PC-3 (cell line): ENCODE measurements around the gene LRRC10B. TPM values are rescaled to one million over a fixed set of nuclear protein-coding genes. Genes with fewer than 3 reads are reported as not detected.

Experiments used
- ATAC-seq: fragments of 200-7000 bp; cut with Tn5 transposase; 2 replicates; pipeline ENCODE4 v1.9.1; 2020; ENCODE audit warnings: mild to moderate bottlenecking, moderate library complexity
- BruUV-seq: library from RNA; stranded (reverse); fragments of 400-500 nt; replicated peaks from 2 replicates; lab custom pipeline; 2021; lab: Mats Ljungman, UMichigan
- CTCF ChIA-PET: fragments of 300-600 bp; sonication (Branson Sonifier 250); formaldehyde crosslinking; loops from one replicate; lab custom pipeline; 2022; ENCODE audit warnings: antibody characterized with exemption; lab: Charles Lee
- POLR2A ChIA-PET: fragments of 300-600 bp; sonication (Branson Sonifier 250); formaldehyde crosslinking; loops from one replicate; lab custom pipeline; 2022; ENCODE audit warnings: antibody characterized with exemption; ENCODE audit not compliant: unreplicated experiment; lab: Charles Lee
- DNase-seq: peaks from one replicate; pipeline ENCODE4 v3.0.0-alpha.2; 2015
- H2AFZ ChIP-seq: fragments of 300-600 bp; sonication (generic); 2 replicates; pipeline ENCODE4 v1.6.0; 2016; ENCODE audit warnings: antibody characterized with exemption, low read length
- H3F3A ChIP-seq: fragments of 300-600 bp; sonication (generic); one replicate; pipeline ENCODE4 v1.6.0; 2017; ENCODE audit warnings: antibody characterized with exemption, low read length, control low read depth, mild to moderate bottlenecking; ENCODE audit not compliant: unreplicated experiment
- H3K27ac ChIP-seq: fragments of 300-600 bp; sonication (generic); 2 replicates; pipeline ENCODE4 v1.5.1; 2016; ENCODE audit warnings: mild to moderate bottlenecking, low read length
- H3K27me3 ChIP-seq: fragments of 300-600 bp; sonication (generic); 2 replicates; pipeline ENCODE4 v1.6.1; 2016; ENCODE audit warnings: low read length, mixed read lengths
- H3K36me3 ChIP-seq: fragments of 300-600 bp; sonication (generic); 2 replicates; pipeline ENCODE4 v1.6.1; 2016; ENCODE audit warnings: low read depth, mixed run types, low read length, mixed read lengths
- H3K4me1 ChIP-seq: fragments of 300-600 bp; sonication (generic); 2 replicates; pipeline ENCODE4 v1.5.1; 2016; ENCODE audit warnings: low read length; ENCODE audit not compliant: insufficient read depth
- H3K4me2 ChIP-seq: fragments of 300-600 bp; sonication (generic); 2 replicates; pipeline ENCODE4 v1.6.0; 2016; ENCODE audit warnings: low read length
- H3K4me3 ChIP-seq: fragments of 300-600 bp; sonication (generic); 2 replicates; pipeline ENCODE4 v1.5.1; 2016; ENCODE audit warnings: mild to moderate bottlenecking, low read length, mixed read lengths
- H3K79me2 ChIP-seq: fragments of 300-600 bp; sonication (generic); 2 replicates; pipeline ENCODE4 v1.6.1; 2017; ENCODE audit warnings: low read length, mixed read lengths
- H3K9ac ChIP-seq: fragments of 300-600 bp; sonication (generic); 2 replicates; pipeline ENCODE4 v1.6.0; 2016; ENCODE audit warnings: mild to moderate bottlenecking, low read length
- H3K9me2 ChIP-seq: fragments of 300-600 bp; sonication (generic); replicated peaks from 2 replicates; pipeline ENCODE4 v1.6.1; 2016; ENCODE audit warnings: mixed run types, low read length, mixed read lengths
- H3K9me3 ChIP-seq: fragments of 300-600 bp; sonication (generic); 2 replicates; pipeline ENCODE4 v1.6.1; 2016; ENCODE audit warnings: low read length, mixed read lengths
- H4K20me1 ChIP-seq: fragments of 300-600 bp; sonication (generic); 2 replicates; pipeline ENCODE4 v1.6.1; 2016; ENCODE audit warnings: low read length, mixed read lengths
- CTCF ChIP-seq: fragments of 300-600 bp; sonication (generic); conservative IDR thresholded peaks from 2 replicates; pipeline ENCODE4 v1.5.1; 2017; ENCODE audit warnings: antibody characterized with exemption, low read depth, mild to moderate bottlenecking, low read length
- EZH2 ChIP-seq: fragments of 300-600 bp; sonication (generic); IDR thresholded peaks from one replicate; pipeline ENCODE4 v1.6.1; 2017; ENCODE audit warnings: antibody characterized with exemption, mild to moderate bottlenecking, low read length; ENCODE audit not compliant: unreplicated experiment
- EZH2phosphoT487 ChIP-seq: fragments of 300-600 bp; sonication (generic); IDR thresholded peaks from 2 replicates; pipeline ENCODE4 v1.6.1; 2018; ENCODE audit warnings: mild to moderate bottlenecking, antibody characterized with exemption, low read length, borderline replicate concordance
- intact Hi-C: fragments of 100-400 bp; cut with micrococcal nuclease; formaldehyde crosslinking; loops from 2 replicates; pipeline ENCODE4 v1.9.0; 2023
- total RNA-seq: library from RNA; depleted of rRNA; stranded (reverse); fragments of >200 nt; gene quantifications from 2 replicates; pipeline ENCODE4 v1.2.3, GENCODE V29; 2014

The LRRC10B gene
- total RNA-seq, 1 experiment from 2014 or later, result 0.55 TPM

DNA sequence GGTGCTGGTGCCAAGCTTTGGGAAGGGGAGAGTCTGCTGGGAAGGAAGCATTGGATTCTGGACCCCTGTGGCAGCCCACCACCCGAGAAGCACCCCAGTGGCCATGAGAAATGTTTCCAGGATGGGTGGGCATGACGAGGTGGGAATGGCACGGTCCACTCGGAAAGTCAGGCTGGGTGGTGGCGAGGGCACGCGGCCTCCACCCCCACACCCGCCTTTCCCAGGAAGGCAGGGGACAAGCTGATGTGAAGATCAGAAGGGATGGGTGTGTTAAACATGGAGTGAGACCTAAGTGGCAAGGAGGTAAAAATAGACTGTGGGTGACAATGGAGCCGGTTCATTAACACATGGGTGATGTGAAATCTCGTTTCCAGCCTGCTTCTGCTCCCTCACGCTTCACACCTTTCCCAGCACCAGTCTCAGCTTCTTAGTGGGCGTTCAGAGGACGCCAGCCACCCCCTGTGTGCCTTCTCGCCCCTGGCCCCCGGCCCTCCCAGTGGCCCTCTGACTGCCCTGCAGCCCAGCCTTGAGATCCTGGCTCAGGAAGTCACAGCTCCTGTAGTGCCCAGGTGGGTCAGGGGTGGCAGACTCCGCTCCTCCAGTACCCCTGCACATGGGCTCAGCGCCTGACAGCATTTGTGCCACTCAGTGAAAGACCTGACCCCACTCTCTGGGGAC, 27.6 kb downstream of the LRRC10B start:
- TF ChIP-seq EZH2phosphoT487 (no peak), EZH2 (no peak), CTCF (no peak)
- no peaks in the 10 kb centered on the region for H3K9me2 ChIP-seq
- no peaks in the 10 kb centered on the region for H3K27me3 ChIP-seq
- DNase-seq (no peak), ATAC-seq (no peak)
- CTCF ChIA-PET, result no interaction called here
- H3K79me2 ChIP-seq, result no peaks in the 10 kb centered on the region
- H3K4me3 ChIP-seq, result no peak overlapping the region
- BruUV-seq, result no TSS peak
- no peaks in the 10 kb centered on the region for H3K36me3 ChIP-seq
- H3F3A ChIP-seq, result no peaks in the 10 kb centered on the region
- no peak overlapping the region for H3K9ac ChIP-seq
- no peaks in the 10 kb centered on the region for H3K9me3 ChIP-seq
- intact Hi-C loops, result no loop called here
- POLR2A ChIA-PET, result no interaction called here
- H3K4me1 ChIP-seq, result peaks cover 14% of the 10 kb centered on the region
- no peak overlapping the region for H3K27ac ChIP-seq
- no peak overlapping the region for H3K4me2 ChIP-seq
- H2AFZ ChIP-seq, result no peak overlapping the region
- H4K20me1 ChIP-seq, result no peaks in the 10 kb centered on the region

DNA sequence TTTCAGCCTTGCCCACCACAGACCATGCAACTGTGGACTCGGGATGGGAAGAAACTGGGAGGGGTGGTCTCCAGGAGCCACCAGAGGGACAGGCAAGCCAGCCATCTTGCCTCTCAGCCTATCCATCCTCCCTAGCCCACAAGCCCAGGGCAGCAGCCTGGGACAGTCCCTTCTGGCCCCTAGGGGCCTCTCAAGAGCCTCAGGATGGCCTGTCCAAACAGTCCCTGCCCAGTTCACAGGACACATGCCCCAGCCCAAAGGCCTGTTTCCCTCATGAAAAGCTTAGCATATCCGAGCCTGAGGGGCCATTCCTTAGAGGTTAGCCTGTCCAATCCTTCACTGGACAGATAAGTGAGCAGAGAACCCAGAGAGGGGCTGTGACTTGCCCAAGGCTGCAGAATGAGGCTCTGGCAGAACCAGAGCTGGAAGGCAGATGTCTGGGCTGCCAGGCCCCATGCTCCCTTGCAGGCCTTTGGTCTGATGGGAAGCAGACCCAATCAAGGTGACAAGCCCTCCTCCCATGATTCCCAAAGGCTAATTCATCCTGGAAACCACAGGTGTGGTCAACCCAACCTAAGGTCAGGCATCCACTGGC, 28.2 kb downstream of the LRRC10B start:
- H3K79me2 ChIP-seq, result no peaks in the 10 kb centered on the region
- no peaks in the 10 kb centered on the region for H3K27me3 ChIP-seq
- no TSS peak for BruUV-seq
- H3K4me1 ChIP-seq, result peaks cover 21% of the 10 kb centered on the region
- H3K4me2 ChIP-seq, result no peak overlapping the region
- no peak overlapping the region for H3K9ac ChIP-seq
- H4K20me1 ChIP-seq, result no peaks in the 10 kb centered on the region
- intact Hi-C loops, result no loop called here
- ChIA-PET POLR2A (no interaction called here), CTCF (no interaction called here)
- ATAC-seq (0 out of 2 replicates have a peak, but pooled peaks have one; percentile 16), DNase-seq (no peak)
- no peaks in the 10 kb centered on the region for H3F3A ChIP-seq
- no peak for TF ChIP-seq EZH2phosphoT487
- TF ChIP-seq CTCF, result peak; percentile 18; the same call in 1 of the 2 replicates
- no peak overlapping the region for H3K27ac ChIP-seq
- no peaks in the 10 kb centered on the region for H3K36me3 ChIP-seq
- no peak overlapping the region for H3K4me3 ChIP-seq
- H3K9me2 ChIP-seq, result no peaks in the 10 kb centered on the region
- no peak overlapping the region for H2AFZ ChIP-seq
- H3K9me3 ChIP-seq, result no peaks in the 10 kb centered on the region

DNA sequence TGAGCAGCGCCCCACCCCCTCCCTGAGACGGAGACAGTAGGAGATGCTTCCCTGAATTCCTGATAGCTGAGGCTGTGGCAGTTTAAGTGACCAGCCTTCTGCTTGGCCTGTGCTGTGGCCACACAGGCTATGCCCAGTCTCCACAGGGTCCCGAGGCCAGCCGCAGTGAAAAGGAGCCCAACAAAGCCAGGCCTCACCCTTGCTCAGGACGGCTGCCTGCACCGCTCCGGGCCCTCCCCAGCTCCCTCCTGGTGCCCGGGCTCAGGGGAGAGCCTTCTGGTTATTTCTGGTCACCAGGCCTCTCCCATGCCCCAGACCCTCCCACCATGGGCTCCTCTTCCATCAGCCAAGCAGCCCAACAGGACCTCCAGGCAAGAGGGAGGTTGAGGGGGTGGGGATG, 28.8 kb downstream of the LRRC10B start:
- ChIA-PET POLR2A (no interaction called here), CTCF (interaction anchor here (0.6 kb wide), 1 partner anchor 591 kb away, joined by 3 read pairs; no protein-coding TSS in a partner anchor)
- Histone ChIP-seq H3K36me3 (no peaks in the 10 kb centered on the region), H3K9me3 (no peaks in the 10 kb centered on the region), H3F3A (no peaks in the 10 kb centered on the region), H3K4me1 (peaks cover 24% of the 10 kb centered on the region), H3K9ac (no peak overlapping the region), H3K9me2 (no peaks in the 10 kb centered on the region), H3K27me3 (no peaks in the 10 kb centered on the region), H3K27ac (no peak overlapping the region), H2AFZ (no peak overlapping the region), H3K4me3 (no peak overlapping the region), H4K20me1 (no peaks in the 10 kb centered on the region), H3K79me2 (no peaks in the 10 kb centered on the region), H3K4me2 (no peak overlapping the region)
- ATAC-seq (no peak), DNase-seq (no peak)
- no TSS peak for BruUV-seq
- no peak for TF ChIP-seq EZH2phosphoT487
- no peak for TF ChIP-seq CTCF
- TF ChIP-seq EZH2, result no peak
- intact Hi-C loops, result no loop called here
